ENCODE results near the gene PPP6R1. TPM values are rescaled to one million over a fixed set of nuclear protein-coding genes. Genes with fewer than 3 reads are reported as not detected.

The PPP6R1 gene, protein sequence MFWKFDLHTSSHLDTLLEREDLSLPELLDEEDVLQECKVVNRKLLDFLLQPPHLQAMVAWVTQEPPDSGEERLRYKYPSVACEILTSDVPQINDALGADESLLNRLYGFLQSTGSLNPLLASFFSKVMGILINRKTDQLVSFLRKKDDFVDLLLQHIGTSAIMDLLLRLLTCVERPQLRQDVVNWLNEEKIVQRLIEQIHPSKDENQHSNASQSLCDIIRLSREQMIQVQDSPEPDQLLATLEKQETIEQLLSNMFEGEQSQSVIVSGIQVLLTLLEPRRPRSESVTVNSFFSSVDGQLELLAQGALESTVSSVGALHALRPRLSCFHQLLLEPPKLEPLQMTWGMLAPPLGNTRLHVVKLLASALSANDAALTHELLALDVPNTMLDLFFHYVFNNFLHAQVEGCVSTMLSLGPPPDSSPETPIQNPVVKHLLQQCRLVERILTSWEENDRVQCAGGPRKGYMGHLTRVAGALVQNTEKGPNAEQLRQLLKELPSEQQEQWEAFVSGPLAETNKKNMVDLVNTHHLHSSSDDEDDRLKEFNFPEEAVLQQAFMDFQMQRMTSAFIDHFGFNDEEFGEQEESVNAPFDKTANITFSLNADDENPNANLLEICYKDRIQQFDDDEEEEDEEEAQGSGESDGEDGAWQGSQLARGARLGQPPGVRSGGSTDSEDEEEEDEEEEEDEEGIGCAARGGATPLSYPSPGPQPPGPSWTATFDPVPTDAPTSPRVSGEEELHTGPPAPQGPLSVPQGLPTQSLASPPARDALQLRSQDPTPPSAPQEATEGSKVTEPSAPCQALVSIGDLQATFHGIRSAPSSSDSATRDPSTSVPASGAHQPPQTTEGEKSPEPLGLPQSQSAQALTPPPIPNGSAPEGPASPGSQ
- total RNA-seq (2014; rRNA removed; shearing (Covaris generic)): 104 and 109 TPM in 2 replicates

- peak; percentile 99 for DNase-seq (ENCODE audit: low spot score)
- in situ Hi-C loops (cut with HindIII; ENCODE audit: low sequenced_read_pairs): loop anchor here (10.0 kb wide), 1 partner anchor 156 kb away; no protein-coding TSS in a partner anchor
Measured at GRCh38 chr19:55258828-55259539, at the start of gene PPP6R1. PPP6R1 (minus strand) TSS chr19:55259017; CDS start chr19:55247103, 11,914 bp downstream.

- no peak for DNase-seq (ENCODE audit: low spot score)
- in situ Hi-C loops (cut with HindIII; ENCODE audit: low sequenced_read_pairs): no loop called here
Measured at GRCh38 chr19:55308281-55308680, 49.5 kb upstream of the PPP6R1 start.

GRCh38 chr19:55306712-55307111 lies 47.9 kb upstream of the PPP6R1 start:
- in situ Hi-C loops (cut with HindIII; ENCODE audit: low sequenced_read_pairs): no loop called here

GRCh38 chr19:55305983-55306562 lies 47.3 kb upstream of the PPP6R1 start:
- DNase-seq (ENCODE audit: low spot score): no peak
- in situ Hi-C loops (cut with HindIII; ENCODE audit: low sequenced_read_pairs): no loop called here

More at GRCh38 chr19:55306712-55307111, 47.9 kb upstream of the PPP6R1 start:
- DNase-seq (ENCODE audit: low spot score): no peak

DNA sequence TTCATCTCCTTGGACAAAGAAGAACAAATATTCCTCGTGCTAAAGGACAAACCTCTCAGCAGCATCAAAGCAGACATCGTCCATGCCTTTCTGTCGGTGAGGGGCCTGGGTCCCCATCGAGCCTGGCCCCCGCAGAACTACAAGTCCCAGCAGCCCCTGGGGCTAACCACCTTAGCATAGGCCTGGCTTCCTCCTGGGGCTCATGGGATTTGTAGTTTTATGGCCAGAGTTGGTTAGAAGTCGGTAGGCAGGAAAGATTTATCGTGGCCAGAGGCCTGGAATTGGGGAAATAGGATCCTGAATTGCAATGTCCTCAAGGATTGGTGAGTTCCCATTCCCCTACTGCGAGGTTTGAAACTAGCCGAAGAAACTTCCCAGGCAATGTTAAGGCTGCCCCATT lies 46.7 kb upstream of the PPP6R1 start:
- in situ Hi-C loops (cut with HindIII; ENCODE audit: low sequenced_read_pairs): no loop called here
- DNase-seq (ENCODE audit: low spot score): peak; percentile 75

GRCh38 chr19:55304980-55305379 lies 46.2 kb upstream of the PPP6R1 start:
- in situ Hi-C loops (cut with HindIII; ENCODE audit: low sequenced_read_pairs): no loop called here
- DNase-seq (ENCODE audit: low spot score): no peak

- in situ Hi-C loops (cut with HindIII; ENCODE audit: low sequenced_read_pairs): no loop called here
- DNase-seq (ENCODE audit: low spot score): peak; percentile 70
Measured at GRCh38 chr19:55304279-55304978, 45.6 kb upstream of the PPP6R1 start.

DNA sequence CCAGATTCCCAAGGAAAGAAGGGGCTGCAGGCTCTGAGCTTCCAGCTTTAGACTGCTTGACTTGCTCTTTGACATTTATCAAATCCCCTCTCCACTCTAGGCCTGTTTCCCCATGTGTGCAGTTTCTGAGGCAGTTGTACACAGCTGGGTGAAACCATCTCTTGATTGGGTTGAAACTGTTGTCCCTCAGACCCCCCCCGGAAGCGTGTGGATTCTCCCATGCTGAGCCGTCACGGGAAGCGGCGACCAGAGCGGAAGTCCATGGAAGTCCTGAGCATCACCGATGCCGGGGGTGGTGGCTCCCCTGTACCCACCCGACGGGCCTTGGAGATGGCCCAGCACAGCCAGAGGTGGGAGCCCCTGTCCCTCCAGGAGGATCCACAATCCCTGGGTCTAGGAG lies 44.7 kb upstream of the PPP6R1 start:
- no peak for DNase-seq (ENCODE audit: low spot score)
- in situ Hi-C loops (cut with HindIII; ENCODE audit: low sequenced_read_pairs): no loop called here

- no peak for DNase-seq (ENCODE audit: low spot score)
- in situ Hi-C loops (cut with HindIII; ENCODE audit: low sequenced_read_pairs): no loop called here
Measured at GRCh38 chr19:55302318-55302703, 43.5 kb upstream of the PPP6R1 start.

DNA sequence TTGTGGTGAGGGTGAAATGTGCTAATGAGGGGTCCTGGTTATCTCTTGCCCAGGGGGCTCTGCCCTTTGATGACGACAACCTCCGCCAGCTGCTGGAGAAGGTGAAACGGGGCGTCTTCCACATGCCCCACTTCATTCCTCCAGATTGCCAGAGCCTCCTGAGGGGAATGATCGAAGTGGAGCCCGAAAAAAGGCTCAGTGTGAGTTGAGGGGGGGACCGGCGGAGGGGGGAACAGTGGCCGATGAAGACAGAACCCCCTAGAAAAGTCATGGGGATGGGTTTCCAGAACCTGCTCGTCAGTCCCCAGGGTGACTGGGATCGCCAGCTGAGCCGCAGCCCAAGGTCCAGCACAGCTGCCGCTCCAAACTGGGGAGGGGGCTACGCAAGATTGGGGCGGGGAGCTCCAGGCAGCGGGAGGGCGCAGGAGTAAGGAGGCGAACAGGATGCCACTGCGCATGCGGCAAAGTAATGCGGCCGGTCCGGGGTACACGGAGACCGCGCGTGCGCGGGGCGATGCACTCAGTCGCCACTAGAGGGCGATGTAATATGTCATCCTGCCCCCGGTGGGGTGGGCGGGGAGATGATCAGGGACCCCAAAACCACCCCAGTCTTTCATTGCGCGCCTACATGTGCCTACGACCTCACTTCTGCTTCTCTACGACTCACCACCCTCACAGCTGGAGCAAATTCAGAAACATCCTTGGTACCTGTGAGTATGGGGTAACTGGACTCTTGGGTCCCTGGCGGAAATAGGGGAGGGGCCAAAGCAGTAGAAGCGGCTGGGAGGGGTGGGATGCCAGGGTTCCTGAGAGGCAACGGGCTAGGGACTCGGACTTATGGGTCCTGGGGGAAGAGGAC lies 42.9 kb upstream of the PPP6R1 start:
- DNase-seq (ENCODE audit: low spot score): peak; percentile 76
- in situ Hi-C loops (cut with HindIII; ENCODE audit: low sequenced_read_pairs): no loop called here

- no peak for DNase-seq (ENCODE audit: low spot score)
- in situ Hi-C loops (cut with HindIII; ENCODE audit: low sequenced_read_pairs): no loop called here
Measured at GRCh38 chr19:55300886-55301458, 42.2 kb upstream of the PPP6R1 start.

DNA sequence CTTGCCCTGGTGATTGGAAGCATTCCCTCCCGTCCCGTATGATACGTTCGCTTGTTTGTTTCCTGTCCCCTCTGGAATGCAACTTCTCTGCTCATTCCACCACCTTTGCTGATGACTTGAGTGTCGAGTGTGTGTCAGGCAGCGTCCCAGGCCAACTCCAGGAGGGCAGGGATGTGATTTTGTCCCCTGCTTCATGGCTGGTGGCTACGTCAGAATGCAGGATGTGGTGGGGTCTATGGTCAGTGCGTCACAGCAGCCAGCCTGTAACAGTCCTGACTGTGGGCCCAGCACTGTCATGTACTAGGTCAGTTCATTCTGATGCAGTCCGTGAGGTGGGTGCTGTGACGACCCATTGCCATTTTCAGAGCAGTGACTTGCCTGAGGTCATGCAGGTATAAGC lies 41.2 kb upstream of the PPP6R1 start:
- in situ Hi-C loops (cut with HindIII; ENCODE audit: low sequenced_read_pairs): loop anchor here (10.0 kb wide), 1 partner anchor 115 kb away; no protein-coding TSS in a partner anchor
- DNase-seq (ENCODE audit: low spot score): no peak

GRCh38 chr19:55297267-55297666 lies 38.5 kb upstream of the PPP6R1 start:
- no peak for DNase-seq (ENCODE audit: low spot score)
- in situ Hi-C loops (cut with HindIII; ENCODE audit: low sequenced_read_pairs): loop anchor here (10.0 kb wide), 1 partner anchor 118 kb away; no protein-coding TSS in a partner anchor

- DNase-seq (ENCODE audit: low spot score): peak; percentile 69
- in situ Hi-C loops (cut with HindIII; ENCODE audit: low sequenced_read_pairs): no loop called here
Measured at GRCh38 chr19:55289117-55289796, 30.4 kb upstream of the PPP6R1 start.

DNA sequence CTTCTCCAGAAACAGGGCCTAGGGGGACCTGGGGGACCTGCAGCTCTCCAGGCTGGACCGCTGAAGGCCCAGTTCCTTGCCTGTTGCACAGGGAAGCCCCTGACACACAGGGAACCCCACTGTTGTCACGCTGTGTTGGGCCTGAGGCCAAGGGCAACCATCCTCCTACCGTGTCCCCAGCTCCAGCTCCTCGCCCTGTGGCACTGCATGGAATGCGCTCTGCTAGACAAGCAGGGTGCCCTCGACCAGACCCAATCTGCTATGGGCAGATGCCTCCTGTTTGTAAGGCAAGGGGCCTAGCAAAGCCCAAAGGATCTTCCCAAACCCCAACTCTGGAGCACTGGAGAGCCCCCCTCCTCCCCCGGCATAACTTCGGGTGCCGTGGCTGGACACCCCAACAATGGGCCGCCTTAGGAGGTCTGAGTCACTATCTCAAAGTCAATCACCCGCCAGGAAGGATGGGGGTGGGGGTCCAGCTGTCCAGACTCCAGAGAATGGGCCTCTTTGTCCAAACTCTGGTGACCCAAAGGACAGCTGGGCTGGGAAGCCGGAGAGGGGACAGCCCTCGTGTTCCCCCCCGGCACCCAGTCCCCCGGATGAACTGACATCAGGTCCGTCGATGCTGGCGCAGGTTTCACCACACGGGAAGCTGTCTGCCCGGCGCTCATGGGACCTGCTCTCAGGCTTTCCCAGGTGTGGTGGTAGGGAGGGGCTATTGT lies 28.7 kb upstream of the PPP6R1 start:
- in situ Hi-C loops (cut with HindIII; ENCODE audit: low sequenced_read_pairs): no loop called here

GRCh38 chr19:55285229-55285890 lies 26.5 kb upstream of the PPP6R1 start:
- DNase-seq (ENCODE audit: low spot score): peak; percentile 34
- in situ Hi-C loops (cut with HindIII; ENCODE audit: low sequenced_read_pairs): no loop called here

More for the DNA sequence above, 28.7 kb upstream of the PPP6R1 start:
- DNase-seq (ENCODE audit: low spot score): peak; percentile 12
